Thoracic aorta (tissue), 2 donors: ENCODE results near the gene ENG. TPM values are rescaled to one million over a fixed set of nuclear protein-coding genes. Genes with fewer than 3 reads are reported as not detected.
"Not testable (repeated sequence)": the region's sequence is repeated elsewhere in the genome, so short reads cannot be mapped to it uniquely, and the experiment has no call there.

ENCODE experiments used
- ATAC-seq: fragments of 150-250 bp; one replicate; pipeline ENCODE4 v1.8.0; 2017; ENCODE audit warnings: low read depth; ENCODE audit not compliant: insufficient number of reproducible peaks, low FRiP score
- DNase-seq: peaks from one replicate; pipeline ENCODE4 v3.0.0-alpha.2; 2020; ENCODE audit warnings: low spot score
- H3K27ac ChIP-seq, 2 donors: fragments of 200-600 bp; sonication (generic); 1 replicate in 1 of 2; 2 replicates in 1 of 2; pipeline ENCODE4 v1.5.1; 2016; ENCODE audit warnings: mild to moderate bottlenecking in 2 of 2, moderate library complexity in 2 of 2
- H3K27me3 ChIP-seq: fragments of 200-600 bp; sonication (generic); replicated peaks from 2 replicates; pipeline ENCODE4 v1.6.0; 2016; ENCODE audit warnings: mild to moderate bottlenecking; ENCODE audit not compliant: insufficient read depth
- H3K36me3 ChIP-seq: fragments of 200-600 bp; sonication (generic); one replicate; pipeline ENCODE4 v1.5.1; 2016
- H3K4me1 ChIP-seq, 2 donors: fragments of 200-600 bp; sonication (generic); 1 replicate in 1 of 2; 2 replicates in 1 of 2; pipeline versions ENCODE4 v1.5.1 to v1.6.0; 2016; ENCODE audit warnings: low read depth in 2 of 2, mild to moderate bottlenecking in 1 of 2; ENCODE audit not compliant: control insufficient read depth in 1 of 2
- H3K4me3 ChIP-seq: fragments of 200-600 bp; sonication (generic); 2 replicates; pipeline ENCODE4 v1.5.1; 2016; ENCODE audit warnings: mild to moderate bottlenecking
- H3K9me3 ChIP-seq: fragments of 200-600 bp; sonication (generic); 2 replicates; pipeline ENCODE4 v1.5.1; 2016
- total RNA-seq, 2 donors: library from RNA; depleted of rRNA; stranded (reverse); fragments of >200 nt; gene quantifications; one replicate each; pipeline versions ENCODE4 v1.1.0 to v1.2.3, GENCODE V29; 2016
- TF ChIP-seq, protein P1 (sequence below): fragments of 200-600 bp; sonication (generic); IDR thresholded peaks from one replicate; pipeline ENCODE4 v1.5.1; 2019; ENCODE audit warnings: antibody characterized with exemption

The ENG gene
- total RNA-seq, 2 donors from 2014 or later = 239 to 268 TPM

DNA sequence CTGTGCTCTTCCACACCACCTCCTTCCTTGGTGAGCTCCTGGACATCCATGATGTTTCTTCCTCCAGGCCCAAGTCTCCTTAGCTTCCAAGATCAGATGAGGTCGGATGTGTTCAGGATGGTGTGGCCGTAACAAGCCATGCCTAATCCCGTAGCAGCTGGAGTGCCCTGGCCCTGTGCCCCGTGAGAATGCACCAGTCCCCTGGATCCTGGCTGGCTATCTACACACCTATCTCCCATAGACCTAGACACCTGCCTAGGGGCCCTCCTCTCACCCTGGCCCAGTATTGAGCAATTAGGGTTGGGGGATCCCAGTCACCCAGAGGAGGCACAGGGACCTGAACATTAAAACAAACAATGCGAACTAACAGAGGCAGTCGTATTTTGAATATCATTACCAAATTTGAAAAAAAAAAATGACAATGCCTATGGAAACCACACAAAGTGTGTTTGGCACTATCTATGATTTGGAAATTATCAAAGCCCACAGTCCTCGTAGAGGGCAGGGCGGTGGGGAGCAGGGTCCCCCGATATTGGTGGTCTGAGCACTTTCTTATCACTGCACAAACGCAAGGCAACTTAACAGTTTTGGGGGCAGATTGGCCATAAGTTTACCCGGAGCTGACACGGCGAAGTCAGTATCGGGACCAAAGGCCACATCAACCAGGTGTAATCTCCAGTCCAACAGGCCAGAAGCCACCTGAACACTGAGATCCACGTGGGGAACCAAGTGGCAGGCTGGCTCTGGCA, 13.2 kb downstream of the ENG start:
- Histone ChIP-seq H3K27ac (peak overlapping the region; percentile 95 to 97), H3K27me3 (no peaks in the 10 kb centered on the region), H3K9me3 (no peaks in the 10 kb centered on the region), H3K36me3 (peaks cover 18% of the 10 kb centered on the region), H3K4me3 (no peak overlapping the region), H3K4me1 (peaks cover 59 to 76% of the 10 kb centered on the region in 2 donors)
- DNase-seq (no peak), ATAC-seq (no peak)
- TF ChIP-seq, protein P1, sequence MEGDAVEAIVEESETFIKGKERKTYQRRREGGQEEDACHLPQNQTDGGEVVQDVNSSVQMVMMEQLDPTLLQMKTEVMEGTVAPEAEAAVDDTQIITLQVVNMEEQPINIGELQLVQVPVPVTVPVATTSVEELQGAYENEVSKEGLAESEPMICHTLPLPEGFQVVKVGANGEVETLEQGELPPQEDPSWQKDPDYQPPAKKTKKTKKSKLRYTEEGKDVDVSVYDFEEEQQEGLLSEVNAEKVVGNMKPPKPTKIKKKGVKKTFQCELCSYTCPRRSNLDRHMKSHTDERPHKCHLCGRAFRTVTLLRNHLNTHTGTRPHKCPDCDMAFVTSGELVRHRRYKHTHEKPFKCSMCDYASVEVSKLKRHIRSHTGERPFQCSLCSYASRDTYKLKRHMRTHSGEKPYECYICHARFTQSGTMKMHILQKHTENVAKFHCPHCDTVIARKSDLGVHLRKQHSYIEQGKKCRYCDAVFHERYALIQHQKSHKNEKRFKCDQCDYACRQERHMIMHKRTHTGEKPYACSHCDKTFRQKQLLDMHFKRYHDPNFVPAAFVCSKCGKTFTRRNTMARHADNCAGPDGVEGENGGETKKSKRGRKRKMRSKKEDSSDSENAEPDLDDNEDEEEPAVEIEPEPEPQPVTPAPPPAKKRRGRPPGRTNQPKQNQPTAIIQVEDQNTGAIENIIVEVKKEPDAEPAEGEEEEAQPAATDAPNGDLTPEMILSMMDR = no peak

DNA sequence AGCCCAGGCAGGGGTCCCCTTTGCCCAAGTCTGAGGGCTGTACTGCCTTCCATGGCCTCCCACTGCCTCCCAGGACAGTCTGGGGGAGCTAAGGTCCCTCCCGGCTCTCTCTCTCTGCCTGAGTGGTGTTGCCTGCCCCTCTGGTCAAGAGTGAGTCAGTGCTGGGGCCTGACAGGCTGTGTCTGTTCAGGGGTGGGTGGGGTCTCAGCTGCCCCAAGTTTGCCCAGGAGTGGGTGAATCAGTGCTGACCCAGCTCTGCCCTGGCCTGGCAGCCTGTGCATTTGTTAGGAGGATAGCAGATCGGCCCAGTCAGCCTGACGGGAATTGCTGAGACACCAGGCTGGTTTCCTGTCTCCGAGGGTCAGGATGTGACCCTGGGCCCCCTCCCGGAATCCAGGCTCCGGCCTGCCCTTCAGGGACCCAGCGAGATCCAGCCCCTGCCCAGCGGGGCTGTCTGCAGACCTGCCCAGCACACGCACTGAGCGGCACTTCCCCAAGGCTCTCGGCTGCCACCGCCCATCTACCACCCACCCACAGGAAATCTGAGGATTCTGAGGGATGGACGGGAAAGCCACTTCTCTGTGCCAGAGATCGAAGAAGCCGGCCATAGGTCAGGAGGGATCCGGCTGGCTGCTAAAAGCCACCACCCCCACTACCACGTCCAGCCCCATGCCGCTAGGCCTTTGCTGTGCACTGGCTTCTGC, 15.9 kb downstream of the ENG start:
- peak overlapping the region; percentile 95 to 97 for H3K27ac ChIP-seq
- H3K4me1 ChIP-seq = peaks cover 57 to 78% of the 10 kb centered on the region in 2 donors
- TF ChIP-seq, protein P1 = no peak
- DNase-seq (peak; percentile 95), ATAC-seq (peak; percentile 56)
- H3K9me3 ChIP-seq = no peaks in the 10 kb centered on the region
- no peaks in the 10 kb centered on the region for H3K27me3 ChIP-seq
- peaks cover 18% of the 10 kb centered on the region for H3K36me3 ChIP-seq
- H3K4me3 ChIP-seq = peak overlapping the region; percentile 50

DNA sequence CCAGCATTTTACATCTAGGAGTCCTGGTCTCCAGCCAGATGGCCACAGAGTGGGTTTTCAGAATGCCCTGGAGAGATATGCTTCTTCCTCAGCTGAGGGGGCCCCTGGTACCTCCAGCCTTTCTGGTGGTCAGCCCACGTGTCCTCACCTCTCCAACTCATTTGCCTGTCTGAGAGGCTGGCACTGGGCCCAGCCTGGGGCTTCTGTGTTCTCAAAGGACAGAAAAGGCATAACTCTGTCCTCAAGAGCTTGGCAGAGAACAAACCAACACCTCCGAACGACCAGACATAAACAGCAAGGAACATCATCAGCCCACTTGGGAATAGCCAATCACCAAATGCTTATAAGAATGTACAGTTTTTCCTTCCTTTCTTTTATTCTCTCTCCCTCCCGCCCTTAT, 17.1 kb downstream of the ENG start:
- Histone ChIP-seq H3K4me3 (no peak overlapping the region), H3K4me1 (peaks cover 66 to 90% of the 10 kb centered on the region in 2 donors), H3K27me3 (no peaks in the 10 kb centered on the region), H3K27ac (peak overlapping the region; percentile 95 to 97), H3K36me3 (peaks cover 12% of the 10 kb centered on the region), H3K9me3 (no peaks in the 10 kb centered on the region)
- no peak for DNase-seq
- ATAC-seq = no peak
- TF ChIP-seq, protein P1 = no peak

DNA sequence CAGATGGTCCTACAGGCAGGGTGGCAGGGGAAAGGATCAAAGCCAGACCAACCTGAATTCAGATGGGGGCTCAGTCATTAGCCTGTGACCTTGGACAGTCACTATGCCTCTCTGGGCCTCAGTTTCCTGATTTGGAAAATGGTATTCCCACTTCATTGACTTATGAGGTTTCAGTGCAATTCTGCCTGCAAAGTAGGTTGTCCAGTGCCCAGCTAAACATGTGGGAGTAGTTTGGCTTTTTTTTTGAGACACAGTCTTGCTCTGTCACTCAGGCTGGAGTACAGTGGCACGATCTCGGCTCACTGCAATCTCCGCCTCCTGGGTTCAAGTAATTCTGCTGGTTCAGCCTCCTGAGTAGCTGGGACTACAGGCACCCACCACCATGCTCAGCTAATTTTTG, 17.9 kb downstream of the ENG start:
- DNase-seq, H3K36me3 ChIP-seq, ATAC-seq, H3K27me3 ChIP-seq, H3K9me3 ChIP-seq: not testable (repeated sequence)
- H3K27ac ChIP-seq = peak overlapping the region; percentile 95 to 97
- peak overlapping the region; percentile 58 for H3K4me3 ChIP-seq
- H3K4me1 ChIP-seq = peaks cover 74 to 97% of the 10 kb centered on the region in 2 donors

DNA sequence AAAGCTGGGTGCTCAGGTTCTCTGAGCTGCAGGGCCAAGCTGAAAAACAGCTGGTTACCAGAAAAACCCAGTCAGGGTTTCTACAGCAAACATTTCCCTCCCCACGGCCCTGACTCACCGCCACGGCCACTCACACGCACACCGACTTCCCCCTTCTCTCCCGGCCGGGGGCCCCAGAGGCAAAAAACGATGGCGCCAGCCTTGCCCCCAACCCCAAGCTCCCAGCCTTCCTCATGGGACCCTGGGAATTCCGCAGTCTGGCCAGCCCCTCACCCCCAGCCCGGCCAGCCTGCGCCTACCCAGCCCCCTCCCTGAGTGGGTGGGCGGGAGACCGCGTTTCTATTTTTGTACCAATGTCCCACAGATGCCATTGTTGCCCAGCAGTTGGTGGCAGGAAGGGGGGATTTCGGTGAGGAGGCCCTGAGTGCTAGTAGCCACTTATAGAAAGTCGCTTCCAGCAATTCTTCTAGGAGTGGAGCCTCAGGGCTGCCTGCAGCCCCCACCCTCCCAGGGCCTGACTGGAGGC, 18.4 kb downstream of the ENG start:
- no peaks in the 10 kb centered on the region for H3K9me3 ChIP-seq
- DNase-seq (no peak), ATAC-seq (peak; percentile 10)
- peak overlapping the region; percentile 58 for H3K4me3 ChIP-seq
- H3K27ac ChIP-seq = peak overlapping the region; percentile 95 to 97
- H3K4me1 ChIP-seq = peaks cover 75 to 97% of the 10 kb centered on the region in 2 donors
- TF ChIP-seq, protein P1 = no peak
- H3K27me3 ChIP-seq = no peaks in the 10 kb centered on the region
- H3K36me3 ChIP-seq = peaks cover 5% of the 10 kb centered on the region
